ENCODE measurements around the gene MYO18B.
A peak's percentile ranks its signal among the peaks of the same experiment; 100 is the strongest.

Gene MYO18B

DNA sequence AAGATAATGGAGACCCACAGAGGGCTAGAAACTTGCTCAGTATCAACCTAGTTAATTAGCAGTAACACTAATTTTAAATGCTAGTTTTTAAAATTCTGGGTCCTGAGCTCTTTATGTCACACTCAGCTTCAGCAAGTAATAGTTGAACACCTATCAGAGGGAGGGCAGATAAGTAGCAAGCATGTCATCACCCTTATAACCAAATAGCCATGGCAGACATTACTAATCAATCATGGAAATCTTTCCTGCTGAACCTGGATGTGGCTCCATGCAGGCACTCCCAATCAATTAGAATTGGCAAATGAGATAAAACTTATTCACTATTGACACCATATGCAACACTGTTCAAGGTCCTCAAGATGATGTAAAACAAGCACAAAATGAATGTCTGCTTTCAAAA, 315.7 kb downstream of the MYO18B start:
- no peak for DNase-seq

DNA sequence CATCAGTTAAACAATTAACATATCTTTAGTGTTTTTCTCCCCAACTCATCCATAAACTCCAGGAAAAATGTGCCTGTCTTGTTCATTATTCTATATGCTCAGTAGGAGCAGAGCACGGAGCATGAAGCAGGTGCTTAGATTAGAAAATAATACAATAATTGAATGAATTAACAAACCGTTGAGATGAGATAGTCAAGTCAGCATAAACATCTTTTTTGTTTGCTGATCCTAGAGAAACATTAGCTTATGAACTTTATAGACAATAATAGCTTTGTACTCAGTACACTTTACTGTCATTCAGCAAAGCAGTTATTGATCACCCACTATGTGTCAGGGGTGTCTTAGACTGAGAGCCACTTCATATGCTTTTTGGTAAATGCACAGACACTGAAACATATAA, 322.1 kb downstream of the MYO18B start:
- no peak for DNase-seq

DNA sequence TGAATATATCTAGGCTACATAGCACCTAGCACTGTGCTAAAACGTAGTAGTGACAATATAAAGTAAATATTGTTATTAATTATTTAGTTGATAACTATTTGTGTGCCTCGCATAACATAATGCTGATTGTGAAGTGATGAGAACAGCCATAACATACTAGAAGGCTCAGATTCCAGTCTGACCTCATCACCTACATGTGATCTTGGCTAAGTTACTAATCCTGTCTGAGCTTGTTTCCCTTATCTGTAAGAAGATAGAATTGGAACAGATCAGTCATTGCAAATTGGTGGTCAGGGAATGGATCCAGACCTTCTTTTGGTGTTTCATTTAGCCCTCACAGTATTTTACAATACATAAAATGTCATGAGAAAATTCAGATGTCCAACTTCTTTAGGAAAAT, 323.9 kb downstream of the MYO18B start:
- no peak for DNase-seq

DNA sequence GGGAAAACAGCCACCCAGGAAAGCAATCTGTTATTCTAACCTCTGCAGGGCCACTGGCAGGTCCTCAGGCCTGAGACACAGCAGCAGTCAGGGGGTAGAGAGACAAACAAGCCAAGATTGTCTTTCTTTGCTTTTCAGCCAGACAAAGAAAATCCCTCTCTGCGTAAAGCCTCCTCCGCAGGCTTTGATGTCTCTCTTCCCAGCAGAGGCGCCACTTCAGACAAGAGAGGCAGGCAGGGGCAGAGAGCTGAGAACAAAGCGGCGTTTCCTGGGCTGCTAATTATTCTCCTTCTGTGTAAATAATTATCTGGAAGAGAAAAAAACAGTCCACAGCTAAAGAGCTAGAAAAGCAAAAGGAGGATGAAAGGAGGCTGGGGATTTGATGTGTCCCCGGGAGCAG, 324.5 kb downstream of the MYO18B start:
- DNase-seq, result peak; percentile 35

DNA sequence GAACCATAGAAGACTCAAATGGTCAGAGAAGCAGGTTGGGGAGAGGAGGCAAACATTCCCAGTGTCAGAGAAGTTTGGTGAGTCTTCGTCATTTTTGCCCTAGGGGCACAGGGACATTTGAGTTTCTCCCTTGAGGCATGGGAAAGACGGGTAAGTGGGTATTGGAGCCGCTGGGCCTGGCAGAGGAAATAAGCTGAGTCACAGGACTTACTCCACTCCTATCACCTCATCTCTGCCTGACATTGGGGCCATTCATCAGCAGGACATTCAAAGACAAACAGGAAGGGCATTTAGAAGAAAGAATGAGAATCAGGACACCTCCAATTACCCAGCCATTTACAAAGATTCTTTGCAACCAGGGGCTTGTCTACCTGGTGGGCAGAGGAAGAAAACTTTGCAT, 326.6 kb downstream of the MYO18B start:
- no peak for DNase-seq

DNA sequence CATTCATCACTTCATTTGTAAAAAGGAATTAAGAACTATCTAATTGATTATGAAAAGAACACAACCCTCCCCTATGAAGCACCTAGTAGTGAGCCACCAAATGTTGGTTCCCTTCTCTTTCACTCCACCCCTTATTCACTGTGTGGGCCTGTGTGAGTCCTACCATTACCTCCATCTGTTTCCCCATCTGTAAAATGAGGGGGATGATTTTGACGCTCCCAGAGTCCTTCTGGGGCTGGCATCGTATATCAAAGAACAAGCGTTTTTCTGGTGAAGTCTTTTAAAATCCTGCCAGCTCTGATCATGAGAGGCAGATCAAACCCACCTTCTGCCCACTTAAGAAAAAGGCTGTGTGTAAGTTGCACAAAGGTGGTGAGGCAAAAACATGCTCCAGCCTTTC, 330.6 kb downstream of the MYO18B start:
- DNase-seq, result peak; percentile 61

DNA sequence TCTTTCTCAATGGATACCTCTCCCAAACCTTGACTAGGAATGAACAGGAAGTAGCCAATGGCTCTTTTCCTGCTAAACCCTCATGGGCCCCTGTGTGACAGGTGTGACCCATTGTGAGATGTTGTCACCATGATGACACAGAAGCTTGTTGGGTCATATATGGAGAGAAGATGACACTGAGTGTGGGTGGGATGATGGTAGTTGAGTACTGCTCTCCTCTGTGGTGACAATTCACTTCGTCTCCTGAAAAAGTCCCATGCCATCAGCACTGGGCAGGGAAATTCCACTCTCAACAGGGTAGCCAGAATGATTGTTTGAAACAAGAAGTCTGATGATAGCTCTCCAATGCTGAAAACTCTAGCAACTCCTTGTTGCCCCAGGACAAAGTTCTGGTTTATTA, 333.3 kb downstream of the MYO18B start:
- DNase-seq, result no peak

DNA sequence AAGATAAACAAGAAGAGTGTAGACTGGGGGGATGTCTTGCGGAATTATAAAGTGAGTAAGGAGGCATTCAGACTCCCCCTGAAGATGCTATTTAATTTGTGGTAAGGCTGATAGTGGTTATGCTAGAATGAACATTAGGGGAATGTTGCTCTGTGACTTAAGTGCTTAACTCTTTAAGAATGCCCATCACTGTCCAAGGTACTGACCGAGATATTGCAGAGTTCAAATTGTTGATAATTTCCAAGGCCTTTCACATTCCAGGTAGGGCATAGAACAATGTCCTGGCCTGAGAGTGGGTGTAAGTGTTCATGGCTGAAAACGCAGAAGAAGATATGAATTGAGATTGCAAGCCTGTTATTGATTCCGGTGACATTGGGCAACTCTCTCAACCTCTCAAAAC, 337.0 kb downstream of the MYO18B start:
- no peak for DNase-seq
